Ammon's horn (tissue), 1 donor: ENCODE measurements around the gene DUSP28.

Experiments
- DNase-seq: peaks from one replicate; pipeline ENCODE4 v3.0.0-alpha.2; 2016; ENCODE audit warnings: low spot score

The DUSP28 gene

GRCh38 chr2:240586919-240587800 lies 27.0 kb downstream of the DUSP28 start:
- no peak for DNase-seq

- DNase-seq = no peak
Observed at GRCh38 chr2:240588006-240588655, 28.0 kb downstream of the DUSP28 start.

GRCh38 chr2:240588669-240589068 lies 28.5 kb downstream of the DUSP28 start:
- no peak for DNase-seq

- no peak for DNase-seq
Observed at GRCh38 chr2:240589375-240589774, 29.2 kb downstream of the DUSP28 start.

GRCh38 chr2:240589850-240590525 lies 29.8 kb downstream of the DUSP28 start:
- DNase-seq = no peak

- no peak for DNase-seq
Observed at GRCh38 chr2:240590681-240591111, 30.5 kb downstream of the DUSP28 start.

GRCh38 chr2:240591226-240591625 lies 31.1 kb downstream of the DUSP28 start:
- DNase-seq = no peak

- DNase-seq = no peak
Observed at GRCh38 chr2:240591784-240592183, 31.6 kb downstream of the DUSP28 start.

GRCh38 chr2:240593026-240593702 lies 33.0 kb downstream of the DUSP28 start:
- DNase-seq = no peak

- no peak for DNase-seq
Observed at GRCh38 chr2:240593703-240594451, 33.7 kb downstream of the DUSP28 start.

GRCh38 chr2:240594511-240595380 lies 34.6 kb downstream of the DUSP28 start:
- DNase-seq = no peak

GRCh38 chr2:240595381-240596079 lies 35.4 kb downstream of the DUSP28 start:
- DNase-seq = no peak

GRCh38 chr2:240596080-240596460 lies 35.9 kb downstream of the DUSP28 start:
- no peak for DNase-seq

GRCh38 chr2:240596491-240596931 lies 36.4 kb downstream of the DUSP28 start:
- peak; percentile 77 for DNase-seq

- DNase-seq = no peak
Observed at GRCh38 chr2:240597054-240597418, 36.9 kb downstream of the DUSP28 start.

- no peak for DNase-seq
Observed at GRCh38 chr2:240597419-240598181, 37.4 kb downstream of the DUSP28 start.

GRCh38 chr2:240598311-240598911 lies 38.3 kb downstream of the DUSP28 start:
- DNase-seq = no peak

- no peak for DNase-seq
Observed at GRCh38 chr2:240599141-240599583, 39.0 kb downstream of the DUSP28 start.
